Uterus (tissue), 4 donors: ENCODE measurements around the gene FHIT. TPM values are rescaled to one million over a fixed set of nuclear protein-coding genes. Genes with fewer than 3 reads are reported as not detected.
"Not testable (repeated sequence)": the region's sequence is repeated elsewhere in the genome, so short reads cannot be mapped to it uniquely, and the experiment has no call there.

Experiments
- DNase-seq, 2 donors: peaks; one replicate each; pipeline ENCODE4 v3.0.0-alpha.2; 2019 to 2020
- H3K27ac ChIP-seq, 2 donors: fragments of 200-600 bp; sonication (generic); 1 replicate in 1 of 2; 2 replicates in 1 of 2; pipeline ENCODE4 v1.5.1; 2016 to 2018
- H3K27me3 ChIP-seq, 2 donors: fragments of 200-600 bp; sonication (generic); one replicate each; pipeline ENCODE4 v1.5.1; 2018 to 2019; ENCODE audit warnings: control low read depth in 1 of 2
- H3K36me3 ChIP-seq, 2 donors: fragments of 200-600 bp; sonication (generic); one replicate each; pipeline ENCODE4 v1.5.1; 2019; ENCODE audit warnings: control low read depth in 1 of 2
- H3K4me1 ChIP-seq, 2 donors: fragments of 200-600 bp; sonication (generic); one replicate each; pipeline ENCODE4 v1.5.1; 2018 to 2019; ENCODE audit warnings: control low read depth in 1 of 2
- H3K4me3 ChIP-seq, 2 donors: fragments of 200-600 bp; sonication (generic); 1 replicate in 1 of 2; 2 replicates in 1 of 2; pipeline ENCODE4 v1.5.1; 2018 to 2019; ENCODE audit warnings: mild to moderate bottlenecking in 1 of 2
- H3K9me3 ChIP-seq, 2 donors: fragments of 200-600 bp; sonication (generic); one replicate each; pipeline ENCODE4 v1.5.1; 2019; ENCODE audit warnings: control low read depth in 1 of 2
- CTCF ChIP-seq, 4 experiments: fragments of 200-600 bp in 2 of 4; fragments of 450-650 bp in 2 of 4; sonication (generic) in 2 of 4; IDR thresholded peaks; one replicate each; pipeline ENCODE4 v1.5.1; 2016 to 2019; ENCODE audit warnings: antibody characterized with exemption in 4 of 4, mild to moderate bottlenecking in 2 of 4, moderate library complexity in 1 of 4
- POLR2A ChIP-seq, 2 donors: fragments of 450-650 bp; IDR thresholded peaks; one replicate each; pipeline ENCODE4 v1.6.1; 2016; ENCODE audit warnings: antibody characterized with exemption in 2 of 2, mild to moderate bottlenecking in 1 of 2, moderate library complexity in 1 of 2
- intact Hi-C: fragments of 100-400 bp; cut with DNase I; formaldehyde crosslinking; loops from one replicate; pipeline ENCODE4 v1.15.1; 2023; ENCODE audit warnings: low total_unique reads
- total RNA-seq, 4 donors: library from RNA; depleted of rRNA in 3 of 4; stranded (reverse); fragments of >200 nt in 3 of 4; gene quantifications; one replicate each; pipeline versions ENCODE4 v1.1.0 to v1.2.4, GENCODE V29; 2014 to 2023
- donor health status: DM: yes; HTN: yes; CAD: no.

FHIT gene
- total RNA-seq, 4 donors from 2014 or later: 1.3 to 15.2 (median 7.3) TPM

DNA sequence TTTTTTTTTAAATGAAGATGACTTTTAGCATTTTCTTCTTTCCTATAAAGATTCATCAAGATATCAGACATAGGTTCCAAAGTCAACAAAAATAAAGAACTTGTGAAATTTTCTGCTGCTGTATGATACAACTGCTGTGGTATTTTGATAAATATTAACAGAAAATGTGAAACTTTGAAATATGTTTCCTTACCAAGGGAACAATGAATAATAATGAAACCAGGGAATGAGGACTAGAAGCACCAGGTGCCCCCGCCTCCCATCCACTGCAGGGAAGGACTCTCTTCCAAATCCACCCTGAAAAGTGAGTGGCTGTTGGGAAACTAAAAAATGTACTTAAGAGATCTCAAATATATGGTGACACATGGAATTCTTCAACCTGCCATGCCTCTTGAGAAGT, 198.4 kb downstream of the FHIT start:
- DNase-seq: no peak
- no peak overlapping the region for H3K4me3 ChIP-seq
- H3K27ac ChIP-seq: no peak overlapping the region
- no peaks in the 10 kb centered on the region for H3K9me3 ChIP-seq
- H3K27me3 ChIP-seq: no peaks in the 10 kb centered on the region
- H3K36me3 ChIP-seq: no peaks in the 10 kb centered on the region
- H3K4me1 ChIP-seq: no peaks in the 10 kb centered on the region
- intact Hi-C loops: no loop called here
- TF ChIP-seq POLR2A (IDR thresholded peaks at IDR 0.05) (no peak), CTCF (IDR thresholded peaks at IDR 0.05) (no peak)

GRCh38 chr3:61051666-61052065, 199.6 kb downstream of the FHIT start:
- H3K4me1 ChIP-seq: no peaks in the 10 kb centered on the region
- H3K27ac ChIP-seq: no peak overlapping the region
- H3K9me3 ChIP-seq: no peaks in the 10 kb centered on the region
- TF ChIP-seq CTCF (IDR thresholded peaks at IDR 0.05) (no peak), POLR2A (IDR thresholded peaks at IDR 0.05) (no peak)
- H3K27me3 ChIP-seq: no peaks in the 10 kb centered on the region
- intact Hi-C loops: no loop called here
- H3K4me3 ChIP-seq: no peak overlapping the region
- no peaks in the 10 kb centered on the region for H3K36me3 ChIP-seq
- no peak for DNase-seq

GRCh38 chr3:61045169-61045568, 206.1 kb downstream of the FHIT start:
- intact Hi-C loops, H3K27me3 ChIP-seq, H3K4me1 ChIP-seq, DNase-seq, H3K27ac ChIP-seq, H3K4me3 ChIP-seq, H3K9me3 ChIP-seq, H3K36me3 ChIP-seq: not testable (repeated sequence)

DNA sequence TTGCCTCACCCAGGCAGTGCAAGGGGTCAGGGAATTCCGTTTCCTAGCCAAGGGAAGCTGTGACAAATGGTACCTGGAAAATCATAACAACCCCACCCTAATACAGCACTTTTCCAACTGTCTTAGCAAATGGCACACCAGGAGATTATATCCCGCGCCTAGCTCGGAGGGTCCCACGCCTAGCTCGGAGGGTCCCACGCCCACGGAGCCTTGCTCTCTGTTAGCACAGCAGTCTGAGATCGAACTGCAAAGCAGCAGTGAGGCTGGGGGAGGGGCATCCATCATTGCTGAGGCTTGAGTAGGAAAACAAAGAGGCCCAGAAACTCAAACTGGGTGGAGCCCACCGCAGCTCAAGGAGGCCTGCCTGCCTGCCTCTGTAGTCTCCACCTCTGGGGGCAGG, 208.1 kb downstream of the FHIT start:
- Histone ChIP-seq H3K27me3 (no peaks in the 10 kb centered on the region), H3K27ac (no peak overlapping the region), H3K4me3 (no peak overlapping the region), H3K4me1 (no peaks in the 10 kb centered on the region), H3K36me3 (no peaks in the 10 kb centered on the region), H3K9me3 (no peaks in the 10 kb centered on the region)
- no peak for DNase-seq
- no peak for TF ChIP-seq CTCF (IDR thresholded peaks at IDR 0.05)
- no peak for TF ChIP-seq POLR2A (IDR thresholded peaks at IDR 0.05)
- intact Hi-C loops: no loop called here

DNA sequence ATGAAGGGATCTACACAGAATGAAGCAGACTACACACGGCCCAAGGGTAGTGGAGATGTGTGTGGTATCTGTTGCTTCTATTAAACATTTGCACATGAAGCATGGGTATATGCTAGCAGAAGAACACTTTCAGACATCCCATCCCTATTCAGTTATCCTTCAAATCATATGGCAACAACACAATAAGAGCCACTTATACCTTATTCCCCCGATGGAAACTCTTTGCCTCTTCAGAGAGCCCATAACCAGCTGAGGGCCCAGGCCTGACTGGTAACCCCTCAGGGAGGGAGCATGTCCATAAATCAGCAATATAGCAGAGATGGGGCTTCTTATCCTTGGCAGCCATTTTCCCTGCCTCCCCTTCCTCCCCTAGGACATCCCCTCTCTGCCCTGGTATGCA, 210.6 kb downstream of the FHIT start:
- H3K9me3 ChIP-seq: no peaks in the 10 kb centered on the region
- DNase-seq: no peak
- H3K27me3 ChIP-seq: no peaks in the 10 kb centered on the region
- no peaks in the 10 kb centered on the region for H3K4me1 ChIP-seq
- intact Hi-C loops: no loop called here
- H3K36me3 ChIP-seq: no peaks in the 10 kb centered on the region
- TF ChIP-seq CTCF (IDR thresholded peaks at IDR 0.05) (no peak), POLR2A (IDR thresholded peaks at IDR 0.05) (no peak)
- no peak overlapping the region for H3K4me3 ChIP-seq
- H3K27ac ChIP-seq: no peak overlapping the region

DNA sequence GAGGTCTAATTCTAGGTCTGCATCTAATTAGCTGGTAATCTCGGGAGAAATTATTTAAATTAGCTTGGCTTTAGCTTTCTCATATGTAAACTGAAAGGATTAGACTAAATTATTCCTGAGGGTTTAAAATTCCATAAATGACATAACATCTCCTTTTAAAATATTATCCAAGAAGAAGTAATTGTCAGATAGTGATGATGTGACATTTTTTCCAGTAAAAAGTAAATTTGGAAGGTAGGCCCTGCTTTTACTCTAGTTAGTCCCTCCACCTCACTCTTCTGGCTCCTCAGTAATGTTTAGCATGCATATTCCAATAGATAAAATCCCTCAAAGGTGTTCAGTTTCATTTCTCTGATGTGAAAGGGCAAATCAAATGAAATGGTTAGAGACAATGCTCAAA, 215.7 kb downstream of the FHIT start:
- Histone ChIP-seq H3K27ac (no peak overlapping the region), H3K9me3 (no peaks in the 10 kb centered on the region), H3K27me3 (no peaks in the 10 kb centered on the region), H3K4me1 (no peaks in the 10 kb centered on the region), H3K36me3 (no peaks in the 10 kb centered on the region), H3K4me3 (no peak overlapping the region)
- DNase-seq: no peak
- intact Hi-C loops: no loop called here
- TF ChIP-seq CTCF (IDR thresholded peaks at IDR 0.05): no peak
- TF ChIP-seq POLR2A (IDR thresholded peaks at IDR 0.05): no peak
